ENCODE data around the gene VCL.
A peak's percentile ranks its signal among the peaks of the same experiment; 100 is the strongest.
"Not testable (repeated sequence)": the region's sequence is repeated elsewhere in the genome, so short reads cannot be mapped to it uniquely, and the experiment has no call there.

The VCL gene

GRCh38 chr10:73991203-73991883, 6.6 kb upstream of the VCL start:
- Mint-ChIP-seq H3K4me3 (peak overlapping the region; percentile 39), H3K27me3 (no peaks in the 10 kb centered on the region), H3K36me3 (ENCODE audit: low read depth) (no peaks in the 10 kb centered on the region)

DNA sequence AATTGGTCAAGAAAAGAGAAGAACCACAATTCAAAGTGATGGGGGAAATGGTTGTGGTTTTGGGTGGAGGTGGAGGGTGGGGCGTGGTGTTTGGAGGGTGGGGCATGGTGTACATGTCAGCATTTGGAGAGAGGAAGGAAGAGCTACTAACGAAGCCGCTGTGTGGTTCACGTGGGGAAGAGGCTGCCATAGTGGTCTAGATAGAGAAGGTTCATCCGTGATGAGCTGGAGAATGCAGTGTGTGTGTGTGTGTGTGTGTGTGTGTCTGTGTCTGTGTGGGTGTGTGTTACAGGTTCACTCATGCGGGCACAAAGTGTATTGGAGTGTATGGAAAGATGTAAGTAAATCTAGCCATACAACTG, 6.1 kb upstream of the VCL start:
- Mint-ChIP-seq H3K27ac (peak overlapping the region; percentile 91), H3K9me3 (peaks cover 4% of the 10 kb centered on the region), H3K27me3 (no peaks in the 10 kb centered on the region), H3K4me1 (ENCODE audit: low read depth) (peaks cover 45% of the 10 kb centered on the region), H3K36me3 (ENCODE audit: low read depth) (no peaks in the 10 kb centered on the region), H3K4me3 (peak overlapping the region; percentile 39)

More at GRCh38 chr10:73991203-73991883, 6.6 kb upstream of the VCL start:
- Mint-ChIP-seq H3K9me3 (peaks cover 4% of the 10 kb centered on the region), H3K4me1 (ENCODE audit: low read depth) (peaks cover 45% of the 10 kb centered on the region), H3K27ac (peak overlapping the region; percentile 91)

DNA sequence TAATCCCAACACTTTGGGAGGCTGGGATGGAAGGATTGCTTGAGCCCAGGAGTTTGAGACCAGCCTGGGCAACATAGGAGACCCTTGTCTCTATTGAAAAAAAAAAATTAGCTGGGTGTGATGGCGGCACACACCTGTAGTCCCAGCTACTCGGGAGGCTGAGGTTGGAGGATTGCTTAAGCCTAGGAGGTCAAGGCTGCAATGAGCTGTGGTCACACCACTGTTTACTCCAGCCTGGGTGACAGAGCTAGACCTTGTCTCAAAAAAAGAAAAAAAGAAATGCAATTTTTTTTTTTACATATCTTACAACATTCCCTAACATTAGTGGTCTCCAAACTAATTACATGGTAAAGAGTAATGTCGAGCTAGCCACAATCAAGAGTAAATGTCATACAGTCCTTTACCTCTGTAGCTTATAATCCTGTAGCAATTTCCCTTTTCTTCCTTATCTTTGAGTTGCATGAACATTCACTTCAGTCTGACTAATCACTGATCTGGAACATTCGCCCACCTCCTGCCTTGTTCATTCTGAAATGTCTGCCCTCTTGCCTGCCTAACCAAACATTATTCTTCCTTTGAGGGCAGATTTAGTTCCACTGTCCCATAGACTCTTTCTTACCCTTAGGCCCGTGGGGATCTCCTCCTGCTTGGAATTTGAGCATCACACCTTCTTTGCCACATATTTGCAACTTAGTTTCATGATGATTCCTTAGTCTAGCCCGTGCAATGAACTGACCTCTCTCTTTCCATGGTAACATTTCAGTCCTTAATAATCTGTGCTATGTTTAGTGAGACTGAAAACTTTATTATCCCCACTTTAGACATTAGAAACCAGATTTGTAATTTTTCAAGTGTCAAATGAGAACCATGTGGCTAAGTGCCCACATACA, 4.8 kb upstream of the VCL start:
- Mint-ChIP-seq H3K36me3 (ENCODE audit: low read depth) (no peaks in the 10 kb centered on the region), H3K4me3 (no peak overlapping the region), H3K4me1 (ENCODE audit: low read depth) (peaks cover 45% of the 10 kb centered on the region)

DNA sequence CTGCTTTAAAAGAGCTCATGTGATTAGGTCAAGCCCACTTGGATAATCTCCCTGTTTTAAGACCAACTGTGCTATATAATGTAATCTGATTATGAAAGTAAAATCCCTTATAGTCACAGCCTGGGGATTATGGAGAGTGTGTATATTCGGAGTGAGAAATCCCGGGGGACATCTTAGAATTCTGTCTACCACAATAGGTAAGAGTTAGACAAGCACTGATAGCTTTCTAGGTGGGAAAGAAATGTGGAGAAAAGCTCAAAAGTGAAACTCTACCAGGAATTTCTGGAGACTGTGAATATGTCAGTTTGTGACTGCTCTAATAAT, 2.9 kb upstream of the VCL start:
- no peaks in the 10 kb centered on the region for H3K36me3 Mint-ChIP-seq (ENCODE audit: low read depth)
- H3K27me3 Mint-ChIP-seq, result no peaks in the 10 kb centered on the region
- peaks cover 51% of the 10 kb centered on the region for H3K4me1 Mint-ChIP-seq (ENCODE audit: low read depth)
- no peak overlapping the region for H3K4me3 Mint-ChIP-seq
- peaks cover 4% of the 10 kb centered on the region for H3K9me3 Mint-ChIP-seq
- H3K27ac Mint-ChIP-seq, result peak overlapping the region; percentile 3

More for the DNA sequence above, 4.8 kb upstream of the VCL start:
- H3K27ac Mint-ChIP-seq, result peak overlapping the region; percentile 64
- H3K9me3 Mint-ChIP-seq, result peaks cover 4% of the 10 kb centered on the region
- no peaks in the 10 kb centered on the region for H3K27me3 Mint-ChIP-seq

DNA sequence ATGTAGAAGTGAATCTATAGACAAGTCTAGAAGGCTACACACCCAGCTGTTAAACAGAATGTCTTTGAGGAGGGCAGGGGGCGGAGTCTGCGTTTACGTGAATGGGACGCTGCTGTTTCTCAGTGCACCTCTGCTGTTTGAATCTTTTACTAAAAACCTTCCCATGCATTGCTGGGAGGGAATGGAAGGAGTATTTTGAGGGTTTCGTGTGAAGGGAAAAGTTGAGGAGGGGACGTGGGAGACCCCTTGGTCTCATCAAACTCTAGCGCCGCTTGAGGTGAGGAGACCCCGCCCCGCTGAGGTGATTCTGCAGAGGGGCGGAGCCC, 492 bp upstream of the VCL start:
- peak overlapping the region; percentile 88 for H3K27ac Mint-ChIP-seq
- no peaks in the 10 kb centered on the region for H3K27me3 Mint-ChIP-seq
- peaks cover 42% of the 10 kb centered on the region for H3K4me1 Mint-ChIP-seq (ENCODE audit: low read depth)
- peak overlapping the region; percentile 90 for H3K4me3 Mint-ChIP-seq
- H3K9me3 Mint-ChIP-seq, result no peaks in the 10 kb centered on the region
- no peaks in the 10 kb centered on the region for H3K36me3 Mint-ChIP-seq (ENCODE audit: low read depth)

- Mint-ChIP-seq H3K9me3 (no peaks in the 10 kb centered on the region), H3K27ac (peak overlapping the region; percentile 86), H3K36me3 (ENCODE audit: low read depth) (no peaks in the 10 kb centered on the region), H3K27me3 (no peaks in the 10 kb centered on the region), H3K4me3 (peak overlapping the region; percentile 90), H3K4me1 (ENCODE audit: low read depth) (peaks cover 30% of the 10 kb centered on the region)
Measured at GRCh38 chr10:73998623-73998928, 660 bp downstream of the VCL start.

GRCh38 chr10:73998929-73999691, 1.2 kb downstream of the VCL start:
- no peaks in the 10 kb centered on the region for H3K9me3 Mint-ChIP-seq
- peak overlapping the region; percentile 86 for H3K27ac Mint-ChIP-seq
- H3K4me3 Mint-ChIP-seq, result peak overlapping the region; percentile 90
- H3K27me3 Mint-ChIP-seq, result no peaks in the 10 kb centered on the region
- H3K36me3 Mint-ChIP-seq (ENCODE audit: low read depth), result no peaks in the 10 kb centered on the region
- H3K4me1 Mint-ChIP-seq (ENCODE audit: low read depth), result peaks cover 28% of the 10 kb centered on the region

- no peaks in the 10 kb centered on the region for H3K9me3 Mint-ChIP-seq
- H3K4me3 Mint-ChIP-seq, result peak overlapping the region; percentile 90
- no peaks in the 10 kb centered on the region for H3K27me3 Mint-ChIP-seq
- no peaks in the 10 kb centered on the region for H3K36me3 Mint-ChIP-seq (ENCODE audit: low read depth)
- H3K27ac Mint-ChIP-seq, result no peak overlapping the region
- peaks cover 25% of the 10 kb centered on the region for H3K4me1 Mint-ChIP-seq (ENCODE audit: low read depth)
Measured at GRCh38 chr10:73999703-74000102, 1.8 kb downstream of the VCL start.

GRCh38 chr10:74000244-74000643, 2.3 kb downstream of the VCL start:
- not testable (repeated sequence) for H3K36me3 Mint-ChIP-seq (ENCODE audit: low read depth); H3K9me3 Mint-ChIP-seq; H3K4me3 Mint-ChIP-seq; H3K27me3 Mint-ChIP-seq; H3K27ac Mint-ChIP-seq
- H3K4me1 Mint-ChIP-seq (ENCODE audit: low read depth), result peaks cover 23% of the 10 kb centered on the region

GRCh38 chr10:74000892-74001669, 3.2 kb downstream of the VCL start:
- Mint-ChIP-seq H3K36me3 (ENCODE audit: low read depth) (no peaks in the 10 kb centered on the region), H3K27ac (no peak overlapping the region), H3K4me3 (no peak overlapping the region), H3K9me3 (no peaks in the 10 kb centered on the region), H3K4me1 (ENCODE audit: low read depth) (peaks cover 23% of the 10 kb centered on the region), H3K27me3 (no peaks in the 10 kb centered on the region)

DNA sequence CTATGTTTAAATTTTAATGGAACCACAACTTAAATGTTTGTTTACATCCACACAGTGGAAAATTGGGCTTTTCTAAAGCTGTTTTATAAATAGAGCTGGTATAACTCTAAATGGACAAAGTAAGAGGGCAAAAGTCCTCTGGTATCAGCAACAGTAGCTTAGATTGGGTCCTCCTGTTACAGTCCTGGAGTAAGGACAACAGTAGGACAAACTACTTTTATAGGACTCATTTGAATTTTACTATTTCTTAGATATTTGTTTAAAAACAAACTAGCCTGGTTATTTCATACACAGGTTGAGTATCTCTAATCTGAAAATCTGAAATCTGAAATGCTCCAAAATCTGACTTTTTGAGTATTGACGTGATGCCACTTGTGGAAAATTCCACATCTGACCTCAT, 8.4 kb downstream of the VCL start:
- H3K36me3 Mint-ChIP-seq (ENCODE audit: low read depth), result peaks cover 5% of the 10 kb centered on the region
- peaks cover 25% of the 10 kb centered on the region for H3K4me1 Mint-ChIP-seq (ENCODE audit: low read depth)
- no peaks in the 10 kb centered on the region for H3K27me3 Mint-ChIP-seq
- no peak overlapping the region for H3K27ac Mint-ChIP-seq
- no peak overlapping the region for H3K4me3 Mint-ChIP-seq
- no peaks in the 10 kb centered on the region for H3K9me3 Mint-ChIP-seq

- no peaks in the 10 kb centered on the region for H3K27me3 Mint-ChIP-seq
- H3K27ac Mint-ChIP-seq, result no peak overlapping the region
- no peak overlapping the region for H3K4me3 Mint-ChIP-seq
- H3K9me3 Mint-ChIP-seq, result no peaks in the 10 kb centered on the region
- H3K4me1 Mint-ChIP-seq (ENCODE audit: low read depth), result peaks cover 44% of the 10 kb centered on the region
- H3K36me3 Mint-ChIP-seq (ENCODE audit: low read depth), result peaks cover 5% of the 10 kb centered on the region
Measured at GRCh38 chr10:74008212-74008731, 10.4 kb downstream of the VCL start.

- no peak overlapping the region for H3K4me3 Mint-ChIP-seq
- no peaks in the 10 kb centered on the region for H3K27me3 Mint-ChIP-seq
- H3K4me1 Mint-ChIP-seq (ENCODE audit: low read depth), result peaks cover 44% of the 10 kb centered on the region
- no peak overlapping the region for H3K27ac Mint-ChIP-seq
- H3K9me3 Mint-ChIP-seq, result no peaks in the 10 kb centered on the region
- H3K36me3 Mint-ChIP-seq (ENCODE audit: low read depth), result peaks cover 5% of the 10 kb centered on the region
Measured at GRCh38 chr10:74011017-74011416, 13.1 kb downstream of the VCL start.

DNA sequence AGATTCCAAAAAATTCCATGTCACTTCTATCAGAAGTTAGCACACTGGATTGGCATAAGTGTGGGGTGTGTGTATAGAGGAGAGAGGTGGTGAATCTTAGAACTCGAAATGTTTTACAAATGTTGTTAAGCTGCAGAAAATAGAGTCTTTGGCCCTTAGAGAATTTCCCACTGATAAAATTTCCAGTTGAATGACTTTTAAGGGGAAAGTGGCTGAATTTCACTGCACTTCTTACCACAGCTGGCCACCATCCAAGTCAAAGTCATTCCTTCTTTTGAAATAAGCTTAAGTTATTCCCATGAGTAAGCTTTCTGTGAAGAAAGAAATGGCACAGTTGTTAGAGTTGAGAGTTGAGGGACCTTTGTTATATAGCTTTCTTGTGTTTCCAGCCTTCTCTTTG, 13.9 kb downstream of the VCL start:
- Mint-ChIP-seq H3K9me3 (no peaks in the 10 kb centered on the region), H3K27me3 (no peaks in the 10 kb centered on the region), H3K4me1 (ENCODE audit: low read depth) (peaks cover 44% of the 10 kb centered on the region), H3K27ac (no peak overlapping the region), H3K4me3 (no peak overlapping the region), H3K36me3 (ENCODE audit: low read depth) (peaks cover 9% of the 10 kb centered on the region)
